WTC11 (cell line): ENCODE results near the gene OR9Q1. TPM values are rescaled to one million over a fixed set of nuclear protein-coding genes. Genes with fewer than 3 reads are reported as not detected.

Experiments
- ATAC-seq: fragments of 200-7000 bp; cut with Tn5 transposase; 2 replicates; pipeline ENCODE4 v1.10.0; 2021; ENCODE audit warnings: mild to moderate bottlenecking, moderate library complexity
- CTCF ChIA-PET: fragments of 300-600 bp; sonication (Branson Sonifier 250); formaldehyde crosslinking; loops from one replicate; lab custom pipeline; 2021; ENCODE audit warnings: antibody characterized with exemption; lab: Charles Lee
- POLR2A ChIA-PET: fragments of 350-600 bp; sonication (Branson Sonifier 250); formaldehyde crosslinking; loops from one replicate; lab custom pipeline; 2021; ENCODE audit warnings: antibody characterized with exemption; lab: Charles Lee
- DNase-seq: peaks from one replicate; pipeline ENCODE4 v3.0.0; 2021; ENCODE audit warnings: low spot score
- H3K27ac Mint-ChIP-seq: 2 replicates; pipeline ENCODE4 v1.8.0; 2021; ENCODE audit warnings: mixed read lengths
- H3K27me3 Mint-ChIP-seq: 2 replicates; pipeline ENCODE4 v1.8.0; 2021; ENCODE audit warnings: low read depth, mild to moderate bottlenecking, moderate library complexity, mixed read lengths
- H3K36me3 Mint-ChIP-seq: 2 replicates; pipeline ENCODE4 v1.8.0; 2021; ENCODE audit warnings: mixed read lengths
- H3K4me1 Mint-ChIP-seq: 2 replicates; pipeline ENCODE4 v1.8.0; 2022; ENCODE audit warnings: mixed read lengths
- H3K4me3 Mint-ChIP-seq: 2 replicates; pipeline ENCODE4 v1.8.0; 2021; ENCODE audit warnings: mild to moderate bottlenecking, moderate library complexity, mixed read lengths
- H3K9me3 Mint-ChIP-seq: 2 replicates; pipeline ENCODE4 v1.8.0; 2021; ENCODE audit warnings: mixed read lengths
- ATF3 ChIP-seq: sonication (generic); formaldehyde crosslinking; conservative IDR thresholded peaks from 2 replicates; pipeline ENCODE4 v1.8.1; 2022; ENCODE audit warnings: mild to moderate bottlenecking, missing genetic modification reagents
- CREB1 ChIP-seq: sonication (generic); formaldehyde crosslinking; IDR thresholded peaks from 2 replicates; pipeline ENCODE4 v1.8.0; 2023; ENCODE audit warnings: mild to moderate bottlenecking, missing genetic modification reagents
- E2F4 ChIP-seq: sonication (generic); formaldehyde crosslinking; IDR thresholded peaks from 2 replicates; pipeline ENCODE4 v1.8.1; 2022; ENCODE audit warnings: low read depth, mild to moderate bottlenecking, moderate library complexity, missing genetic modification reagents, borderline replicate concordance
- E2F5 ChIP-seq: sonication (generic); formaldehyde crosslinking; IDR thresholded peaks from 2 replicates; pipeline ENCODE4 v1.8.1; 2022; ENCODE audit warnings: mild to moderate bottlenecking, moderate library complexity, missing genetic modification reagents
- FOXK1 ChIP-seq: sonication (generic); formaldehyde crosslinking; IDR thresholded peaks from 2 replicates; pipeline ENCODE4 v1.8.0; 2022; ENCODE audit warnings: mild to moderate bottlenecking, moderate library complexity, missing genetic modification reagents
- GTF2I ChIP-seq: fragments of 250-450 bp; sonication (Bioruptor Pico); conservative IDR thresholded peaks from 2 replicates; pipeline ENCODE4 v1.4.0; 2021; ENCODE audit warnings: mild to moderate bottlenecking
- MXD4 ChIP-seq: fragments of 250-450 bp; sonication (Bioruptor Pico); IDR thresholded peaks from 2 replicates; pipeline ENCODE4 v1.8.0; 2021; ENCODE audit warnings: mild to moderate bottlenecking, moderate library complexity, borderline replicate concordance
- NR2C2 ChIP-seq: sonication (generic); formaldehyde crosslinking; IDR thresholded peaks from 2 replicates; pipeline ENCODE4 v1.8.0; 2022; ENCODE audit warnings: mild to moderate bottlenecking, missing genetic modification reagents
- PREB ChIP-seq: sonication (generic); formaldehyde crosslinking; IDR thresholded peaks from 2 replicates; pipeline ENCODE4 v1.8.1; 2022; ENCODE audit warnings: mild to moderate bottlenecking, missing genetic modification reagents, moderate library complexity, borderline replicate concordance
- SMAD3 ChIP-seq: sonication (generic); formaldehyde crosslinking; IDR thresholded peaks from 2 replicates; pipeline ENCODE4 v1.8.0; 2022; ENCODE audit warnings: missing genetic modification reagents, mild to moderate bottlenecking, borderline replicate concordance
- ZNF138 ChIP-seq: sonication (generic); formaldehyde crosslinking; conservative IDR thresholded peaks from 2 replicates; pipeline ENCODE4 v1.8.1; 2022; ENCODE audit warnings: mild to moderate bottlenecking, moderate library complexity, missing genetic modification reagents
- ZNF317 ChIP-seq: sonication (generic); formaldehyde crosslinking; IDR thresholded peaks from 2 replicates; pipeline ENCODE4 v1.8.1; 2023; ENCODE audit warnings: low read depth, mild to moderate bottlenecking, moderate library complexity, missing genetic modification reagents, borderline replicate concordance
- ZNF423 ChIP-seq: fragments of 250-450 bp; sonication (Bioruptor Pico); IDR thresholded peaks from 2 replicates; pipeline ENCODE4 v2.1.2; 2022; ENCODE audit warnings: mild to moderate bottlenecking, moderate library complexity
- ZNF532 ChIP-seq: fragments of 250-450 bp; sonication (Bioruptor Pico); IDR thresholded peaks from 2 replicates; pipeline ENCODE4 v1.9.0; 2021; ENCODE audit warnings: mild to moderate bottlenecking, borderline replicate concordance
- total RNA-seq: library from RNA; stranded (reverse); gene quantifications from 3 replicates; pipeline ENCODE4 v1.2.3, GENCODE V29; 2021

The OR9Q1 gene
- total RNA-seq, 1 experiment from 2014 or later = not detected

DNA sequence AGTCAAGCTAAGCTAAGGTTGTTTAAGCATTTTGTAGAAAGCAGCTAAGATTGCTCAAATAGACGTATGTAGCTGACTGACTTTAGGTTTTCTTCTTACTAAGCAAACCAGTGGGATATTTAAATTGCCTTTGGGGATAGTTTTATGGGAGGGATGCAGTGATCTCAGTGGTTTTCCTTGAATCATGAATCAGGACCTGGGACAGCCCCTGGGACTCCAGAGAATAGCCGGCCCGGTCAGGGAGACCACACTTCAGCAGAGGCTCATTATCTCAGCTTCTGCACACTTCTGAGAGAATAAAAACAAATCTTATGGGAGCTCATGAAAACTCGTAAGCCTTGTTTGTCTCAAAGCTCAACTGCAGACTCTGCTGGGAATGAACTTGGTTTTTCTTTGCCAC lies 101.8 kb downstream of the OR9Q1 start, which contains the start of gene OR9I1:
Gene OR9I1 (minus strand): TSS at position 62 of the 400 bp plus-strand sequence. CDS start 6,086 bp downstream, outside the sequence.
- no peak for DNase-seq
- H3K4me1 Mint-ChIP-seq = no peaks in the 10 kb centered on the region
- H3K4me3 Mint-ChIP-seq = no peak within 1 kb of the TSS
- no peaks in the 10 kb centered on the region for H3K9me3 Mint-ChIP-seq
- H3K27me3 Mint-ChIP-seq = no peaks in the 10 kb centered on the region
- no peaks in the 10 kb centered on the region for H3K36me3 Mint-ChIP-seq
- POLR2A ChIA-PET = no interaction called here
- TF ChIP-seq SMAD3 (CRISPR knock-in tag) (no peak), ZNF532 (no peak), ZNF317 (CRISPR knock-in tag) (no peak), FOXK1 (CRISPR knock-in tag) (no peak), E2F4 (no peak), E2F5 (CRISPR knock-in tag) (no peak), PREB (CRISPR knock-in tag) (no peak), ZNF423 (CRISPR knock-in tag) (no peak), CREB1 (CRISPR knock-in tag) (no peak), MXD4 (no peak), NR2C2 (CRISPR knock-in tag) (no peak), ATF3 (no peak), GTF2I (CRISPR knock-in tag) (no peak)
- TF ChIP-seq, all 79 proteins: peak for 0
- ATAC-seq = no peak
- CTCF ChIA-PET = interaction anchor here (1.2 kb wide), 1 partner anchor 933 kb away, joined by 3 read pairs; no protein-coding TSS in a partner anchor
- H3K27ac Mint-ChIP-seq = no peak within 1 kb of the TSS

GRCh38 chr11:58127350-58127749 lies 103.7 kb downstream of the OR9Q1 start:
- no peak for DNase-seq
- peak; percentile 65 for ATAC-seq
- CTCF ChIA-PET = interaction anchor here (1.2 kb wide), 1 partner anchor 66 kb away, joined by 3 read pairs; no protein-coding TSS in a partner anchor
- POLR2A ChIA-PET = interaction anchor here (0.6 kb wide), 1 partner anchor 995 kb away, joined by 3 read pairs; no protein-coding TSS in a partner anchor
- Mint-ChIP-seq H3K9me3 (no peaks in the 10 kb centered on the region), H3K36me3 (no peaks in the 10 kb centered on the region), H3K27me3 (no peaks in the 10 kb centered on the region), H3K4me1 (no peaks in the 10 kb centered on the region), H3K27ac (no peak overlapping the region; the same call in 1 of the 2 replicates), H3K4me3 (no peak overlapping the region)
- no peak for TF ChIP-seq ZNF138 (CRISPR knock-in tag)
